Stimulated activated CD8-positive, alpha-beta memory T cell treated with anti-CD3 and anti-CD28 coated beads, Interleukin-7, amount 100 ng/mL, for 1 hour (primary cell): ENCODE data around the gene DIP2C.

Experiments used
- DNase-seq, 2 donors: peaks; one replicate each; pipeline ENCODE4 v3.0.0-alpha.2; 2020; ENCODE audit warnings: low read depth in 2 of 2

DIP2C gene

DNA sequence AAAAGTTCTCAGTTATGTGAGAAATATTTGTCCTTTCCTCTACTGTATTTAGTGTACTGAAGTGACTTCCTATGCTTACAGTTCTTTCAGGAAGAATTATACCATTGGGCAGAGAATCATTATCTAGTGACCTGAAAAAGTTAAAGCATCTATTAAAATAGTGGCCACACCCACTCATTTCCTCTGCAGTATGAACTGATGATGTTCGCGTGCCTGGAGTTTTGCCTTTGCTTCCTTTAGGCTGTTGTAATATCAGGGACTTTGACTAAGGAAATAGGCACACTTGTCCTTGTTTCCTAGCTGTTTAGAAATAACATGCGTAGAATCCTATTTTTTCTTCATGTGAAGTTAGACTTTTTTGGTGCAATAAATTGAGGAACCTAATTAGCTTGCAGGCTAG, 453.6 kb downstream of the DIP2C start:
- DNase-seq: no peak

DNA sequence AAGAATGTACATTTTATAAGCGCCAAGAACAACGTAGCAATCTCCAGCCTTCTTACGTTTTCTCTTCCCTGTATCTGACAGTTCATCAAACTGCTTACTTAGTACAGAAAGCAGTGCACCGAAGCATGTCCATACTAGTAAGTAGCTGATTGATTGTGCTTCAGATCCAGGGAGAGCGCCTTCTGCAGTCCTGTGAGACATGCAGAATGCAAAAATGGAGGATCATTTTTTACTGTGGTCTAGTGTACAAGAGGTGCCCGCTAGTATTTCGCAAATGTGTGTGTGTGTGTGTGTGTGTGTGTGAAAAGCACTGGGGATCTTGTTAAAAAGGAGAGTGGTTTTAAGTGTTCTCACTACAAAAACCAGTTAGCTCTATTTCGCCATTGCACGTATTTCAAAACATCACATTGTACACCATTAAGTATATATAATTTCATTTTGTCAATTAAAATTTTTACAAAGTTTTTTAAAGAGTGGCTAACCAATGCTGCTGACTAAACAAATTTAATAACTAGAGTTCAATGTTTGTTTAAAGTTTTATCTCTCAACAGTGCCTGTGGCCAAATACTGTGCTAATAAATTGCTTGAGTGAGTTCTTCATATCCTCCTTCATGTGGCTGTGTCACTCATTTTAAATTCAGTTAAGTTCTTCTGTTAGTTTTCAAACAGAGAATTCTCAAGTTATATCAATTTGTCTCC, 454.6 kb downstream of the DIP2C start:
- DNase-seq: no peak

DNA sequence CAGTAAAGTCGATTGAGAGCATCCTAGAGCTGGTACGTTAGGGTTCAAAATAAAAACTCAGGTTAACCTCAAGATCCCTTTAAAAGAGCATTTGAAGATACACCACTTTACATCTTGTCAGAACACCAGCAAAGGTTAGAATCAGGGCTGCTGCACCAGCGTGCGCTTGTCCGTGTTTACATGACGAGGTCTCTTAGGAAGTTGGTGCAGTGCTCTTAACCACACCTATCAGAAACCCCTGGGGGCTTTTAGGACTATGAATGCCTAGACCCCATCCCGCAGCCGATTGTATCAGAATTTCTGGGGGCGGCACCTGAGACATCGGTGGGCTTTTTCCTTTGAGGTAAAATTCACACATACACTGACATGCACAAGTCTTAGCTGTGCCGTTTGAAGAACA, 456.6 kb downstream of the DIP2C start:
- no peak for DNase-seq

DNA sequence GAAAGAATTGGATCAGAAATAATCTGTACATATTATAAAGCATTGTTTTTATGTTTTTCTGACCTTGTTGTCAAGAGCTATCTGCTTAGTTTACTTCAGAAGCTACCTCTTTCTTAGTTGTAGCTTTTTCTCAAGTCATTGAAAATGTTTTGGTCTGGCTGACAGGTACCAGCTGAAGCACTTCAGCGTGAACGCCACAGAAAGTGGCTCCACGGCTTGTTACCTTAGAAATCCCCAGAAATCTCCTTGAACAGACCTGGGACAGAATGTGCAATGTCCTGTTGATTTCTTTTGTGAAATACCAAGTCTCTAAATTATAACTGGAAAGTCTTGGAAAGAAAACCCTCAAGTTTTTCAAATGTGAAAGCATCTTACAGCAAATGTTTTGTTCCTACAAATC, 457.4 kb downstream of the DIP2C start:
- DNase-seq: no peak

DNA sequence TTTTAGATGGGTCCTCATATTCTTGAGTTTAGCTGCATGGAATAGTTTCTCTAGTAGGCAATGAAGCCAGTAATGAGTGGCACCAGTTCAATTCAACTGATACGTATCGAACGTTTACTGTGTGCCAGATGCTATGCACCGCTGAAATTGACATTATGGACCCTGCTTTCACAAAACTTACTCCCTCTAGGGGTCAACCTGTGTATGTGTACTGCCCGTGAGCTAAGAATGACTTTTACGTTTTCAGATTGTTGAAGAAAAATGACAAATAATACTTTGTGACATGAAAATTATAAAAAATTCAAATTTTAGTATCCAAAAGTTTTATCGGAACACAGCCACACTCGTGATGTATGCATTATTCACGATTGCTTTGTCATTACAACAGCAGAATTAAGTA, 458.7 kb downstream of the DIP2C start:
- DNase-seq: no peak

DNA sequence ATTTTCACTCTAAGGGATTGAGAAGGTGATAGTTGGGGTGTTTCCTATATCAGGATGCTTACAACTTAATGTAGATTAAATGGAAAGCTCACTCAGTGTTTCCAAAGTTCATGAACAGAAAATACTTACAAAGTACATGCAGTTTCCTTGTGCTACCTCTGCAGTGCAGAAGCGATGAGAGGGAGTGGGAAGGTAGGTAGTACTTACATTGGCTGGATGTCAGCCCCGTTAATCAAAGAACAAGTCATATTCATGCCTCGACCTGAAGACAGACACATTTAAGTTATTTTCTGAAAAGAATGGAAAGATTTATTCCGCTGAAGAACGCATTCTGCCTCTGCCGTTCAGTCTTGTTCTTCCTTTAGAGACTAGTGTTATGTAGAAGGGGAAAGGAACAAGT, 461.1 kb downstream of the DIP2C start:
- no peak for DNase-seq

DNA sequence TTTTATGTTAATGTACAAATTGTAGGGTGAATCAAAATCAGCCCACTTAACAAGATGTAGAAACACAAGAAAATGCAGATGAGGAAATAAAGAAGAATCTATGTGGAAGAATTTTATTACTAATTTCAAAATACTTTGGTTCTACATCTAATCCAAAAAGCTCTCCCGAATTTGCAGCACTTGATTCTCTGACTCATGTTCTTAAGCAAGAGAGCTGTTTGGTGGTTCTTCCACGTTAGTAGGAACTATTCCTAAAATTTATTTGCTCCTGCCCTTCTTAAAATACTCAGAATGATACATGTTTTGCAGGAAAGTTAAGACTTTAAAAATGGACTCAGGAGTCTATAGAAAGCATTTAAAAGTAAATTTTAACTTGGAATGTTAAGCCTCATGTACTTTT, 462.5 kb downstream of the DIP2C start:
- no peak for DNase-seq

DNA sequence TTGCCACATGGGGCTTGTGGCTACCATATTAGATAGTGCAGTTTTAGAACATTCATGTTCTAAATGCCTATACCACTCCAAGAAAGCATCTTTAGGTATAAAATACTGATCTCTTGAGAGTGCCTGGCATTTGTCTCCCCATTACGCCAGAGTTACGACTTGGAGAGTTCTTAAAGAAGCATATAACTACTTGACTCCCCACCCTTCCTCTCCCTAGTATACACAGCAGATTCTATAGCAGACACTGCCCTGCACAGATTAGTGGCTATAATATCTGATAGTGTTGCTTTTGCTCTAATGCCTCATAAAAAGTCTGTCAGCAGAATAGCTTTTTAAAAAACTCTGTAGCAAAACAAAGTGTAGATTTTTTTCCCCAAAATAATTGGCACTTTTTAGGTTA, 463.4 kb downstream of the DIP2C start:
- DNase-seq: no peak

DNA sequence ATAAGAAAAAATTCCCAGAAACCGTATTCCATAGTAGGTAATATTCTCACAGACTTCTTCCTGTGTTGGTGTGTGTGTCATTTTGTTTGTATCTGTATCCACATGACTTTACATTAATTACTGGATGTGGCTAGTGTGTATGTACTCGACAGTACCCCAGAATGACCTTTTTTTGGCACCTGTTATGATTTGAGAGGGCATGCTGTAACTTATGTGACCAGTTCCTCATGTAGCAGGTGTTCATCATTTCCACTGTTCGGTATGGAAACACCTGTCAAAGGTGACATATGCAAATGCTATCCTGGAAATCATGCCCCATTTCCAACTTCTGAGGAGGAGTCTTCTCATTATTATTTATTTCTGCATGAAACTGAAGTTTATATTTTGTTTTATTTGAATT, 464.9 kb downstream of the DIP2C start:
- DNase-seq: no peak
